HG02938 (cell line): ENCODE measurements around the gene PTPRD.

ENCODE experiments used
- ATAC-seq: cut with Tn5 transposase; IDR thresholded peaks from one replicate; pipeline ENCODE4 v1.9.1; 2021; ENCODE audit warnings: mild to moderate bottlenecking, moderate library complexity; ENCODE audit not compliant: unreplicated experiment

PTPRD gene

GRCh38 chr9:8267636-8268035 is 2345.2 kb downstream of the PTPRD start:
- ATAC-seq, result no peak

DNA sequence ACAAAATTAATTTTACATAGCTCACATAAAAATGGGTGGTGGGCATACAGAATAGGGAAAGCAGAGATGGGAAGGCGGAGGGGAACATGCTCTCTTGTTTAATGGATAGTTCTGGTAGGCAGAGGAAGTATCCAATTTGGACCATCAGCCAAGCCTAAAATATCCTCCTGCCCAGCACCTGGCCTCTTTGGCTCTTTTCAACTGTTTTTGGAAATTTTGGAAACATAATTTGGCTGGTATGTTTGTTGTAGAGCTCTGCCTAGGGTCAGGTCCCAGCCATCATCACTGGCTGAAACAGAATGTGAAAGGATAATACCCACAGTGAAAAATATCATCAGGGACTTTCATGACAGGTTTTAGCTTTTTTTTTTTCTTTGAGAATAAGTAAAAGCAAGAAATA is 2345.9 kb downstream of the PTPRD start:
- no peak for ATAC-seq

- ATAC-seq, result no peak
Measured at GRCh38 chr9:8265281-8265680, 2347.5 kb downstream of the PTPRD start.
